Stimulated activated CD4-positive, alpha-beta T cell treated with anti-CD3 and anti-CD28 coated beads, Interleukin-4, amount 100 ng/mL, for 48 hours (primary cell): Measurements from ENCODE around the gene PDCD1LG2.
"Not testable (repeated sequence)": the region's sequence is repeated elsewhere in the genome, so short reads cannot be mapped to it uniquely, and the experiment has no call there.

Source experiments
- DNase-seq, 2 donors: peaks; one replicate each; pipeline ENCODE4 v3.0.0-alpha.2; 2020; ENCODE audit warnings: low read depth in 2 of 2

PDCD1LG2 gene

GRCh38 chr9:5493679-5494511 lies 16.4 kb upstream of the PDCD1LG2 start:
- DNase-seq, result peak in 1 of 2 donors; percentile 14

- not testable (repeated sequence) for DNase-seq
These were observed 15.6 kb upstream of the PDCD1LG2 start for GRCh38 chr9:5494765-5495164.

- no peak for DNase-seq
These were observed 11.2 kb upstream of the PDCD1LG2 start for GRCh38 chr9:5499157-5499556.

- DNase-seq, result no peak
These were observed 10.4 kb upstream of the PDCD1LG2 start for GRCh38 chr9:5499889-5500398.

- no peak for DNase-seq
These were observed 9.7 kb upstream of the PDCD1LG2 start for GRCh38 chr9:5500441-5501235.

GRCh38 chr9:5502553-5502952 lies 7.8 kb upstream of the PDCD1LG2 start:
- DNase-seq, result no peak

- no peak for DNase-seq
These were observed 758 bp upstream of the PDCD1LG2 start for GRCh38 chr9:5509573-5509972.

- DNase-seq, result no peak
These were observed 658 bp downstream of the PDCD1LG2 start for GRCh38 chr9:5510989-5511388.

GRCh38 chr9:5511476-5511875 lies 1.1 kb downstream of the PDCD1LG2 start:
- no peak for DNase-seq

- no peak for DNase-seq
These were observed 1.7 kb downstream of the PDCD1LG2 start for GRCh38 chr9:5511935-5512580.

GRCh38 chr9:5512658-5513452 lies 2.5 kb downstream of the PDCD1LG2 start:
- no peak for DNase-seq

GRCh38 chr9:5513966-5514616 lies 3.8 kb downstream of the PDCD1LG2 start:
- no peak for DNase-seq

GRCh38 chr9:5514617-5515260 lies 4.4 kb downstream of the PDCD1LG2 start:
- DNase-seq, result no peak

- no peak for DNase-seq
These were observed 4.9 kb downstream of the PDCD1LG2 start for GRCh38 chr9:5515261-5515650.

GRCh38 chr9:5516453-5517220 lies 6.3 kb downstream of the PDCD1LG2 start:
- no peak for DNase-seq

- no peak for DNase-seq
These were observed 8.0 kb downstream of the PDCD1LG2 start for GRCh38 chr9:5518171-5518936.

GRCh38 chr9:5518937-5519319 lies 8.6 kb downstream of the PDCD1LG2 start:
- DNase-seq, result peak; percentile 15 to 36

GRCh38 chr9:5524090-5524489 lies 13.8 kb downstream of the PDCD1LG2 start:
- DNase-seq, result no peak

GRCh38 chr9:5529683-5530221 lies 19.4 kb downstream of the PDCD1LG2 start:
- DNase-seq, result no peak
